ENCODE results near the gene NSFL1C. TPM values are rescaled to one million over a fixed set of nuclear protein-coding genes. Genes with fewer than 3 reads are reported as not detected.

NSFL1C gene
- total RNA-seq, 2 experiments from 2014 or later: 67.2 to 67.9 TPM

DNA sequence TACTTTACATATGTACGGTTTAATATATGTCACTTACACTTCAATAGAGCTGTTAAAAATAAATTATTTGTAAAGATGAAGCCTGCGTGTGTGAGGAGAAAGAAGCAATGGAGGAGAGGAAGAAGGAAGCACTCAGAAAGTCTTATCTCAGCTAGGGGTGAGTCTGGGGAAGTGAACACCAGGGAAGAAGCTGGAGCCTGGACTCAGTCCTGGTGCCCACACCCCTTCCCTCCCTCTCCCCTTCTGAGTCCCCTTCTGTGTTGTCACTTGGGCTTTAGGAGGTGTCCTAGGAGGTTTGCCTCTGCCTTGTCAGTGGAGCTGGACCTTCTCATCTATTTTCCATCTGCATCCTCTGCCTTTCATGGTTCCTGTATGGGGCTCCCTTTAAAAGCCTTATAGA lies 22.7 kb upstream of the NSFL1C start:
- H3K4me1 Mint-ChIP-seq (ENCODE audit: low read depth): peaks cover 12% of the 10 kb centered on the region
- H3K27ac Mint-ChIP-seq: no peak overlapping the region
- POLR2A ChIA-PET: interaction anchor here (0.9 kb wide), 1 partner anchor 292 kb away, joined by 3 read pairs; no protein-coding TSS in a partner anchor
- CTCF ChIA-PET: interaction anchor here (2.7 to 2.8 kb wide), 2 partner anchors 15 to 288 kb away, joined by 11 to 19 read pairs; no protein-coding TSS in a partner anchor
- no peak for DNase-seq
- peaks cover 22% of the 10 kb centered on the region for H3K27me3 Mint-ChIP-seq
- no peaks in the 10 kb centered on the region for H3K9me3 Mint-ChIP-seq
- intact Hi-C loops (cut with micrococcal nuclease): no loop called here
- no peak for TF ChIP-seq CTCF (IDR thresholded peaks at IDR 0.05)
- no peaks in the 10 kb centered on the region for H3K36me3 Mint-ChIP-seq (ENCODE audit: low read depth)
- H3K4me3 Mint-ChIP-seq: no peak overlapping the region
- ATAC-seq: no peak

- Mint-ChIP-seq H3K27ac (no peak overlapping the region), H3K9me3 (no peaks in the 10 kb centered on the region), H3K4me3 (no peak overlapping the region), H3K4me1 (ENCODE audit: low read depth) (peaks cover 2% of the 10 kb centered on the region), H3K36me3 (ENCODE audit: low read depth) (no peaks in the 10 kb centered on the region), H3K27me3 (peaks cover 23% of the 10 kb centered on the region)
- DNase-seq (no peak), ATAC-seq (no peak)
- ChIA-PET POLR2A (interaction anchor here (0.9 to 1.2 kb wide), 2 partner anchors 10 to 70 kb away, joined by 3 read pairs; no protein-coding TSS in a partner anchor), CTCF (interaction anchor here (3.7 kb wide), 1 partner anchor 17 kb away, joined by 21 read pairs; no protein-coding TSS in a partner anchor)
- intact Hi-C loops (cut with micrococcal nuclease): no loop called here
- TF ChIP-seq CTCF (IDR thresholded peaks at IDR 0.05): no peak
Observed at GRCh38 chr20:1486566-1486965, 19.9 kb upstream of the NSFL1C start.

GRCh38 chr20:1484438-1485116 lies 17.9 kb upstream of the NSFL1C start:
- Mint-ChIP-seq H3K4me3 (no peak overlapping the region), H3K4me1 (ENCODE audit: low read depth) (no peaks in the 10 kb centered on the region), H3K27ac (no peak overlapping the region), H3K9me3 (no peaks in the 10 kb centered on the region), H3K27me3 (peaks cover 26% of the 10 kb centered on the region), H3K36me3 (ENCODE audit: low read depth) (no peaks in the 10 kb centered on the region)
- intact Hi-C loops (cut with micrococcal nuclease): no loop called here
- ATAC-seq (no peak), DNase-seq (no peak)
- POLR2A ChIA-PET: no interaction called here
- CTCF ChIA-PET: interaction anchor here (0.8 to 3.7 kb wide), 2 partner anchors 19 to 80 kb away, joined by 3 to 21 read pairs; no protein-coding TSS in a partner anchor
- no peak for TF ChIP-seq CTCF (IDR thresholded peaks at IDR 0.05)

- ChIA-PET POLR2A (no interaction called here), CTCF (interaction anchor here (0.6 to 1.4 kb wide), 2 partner anchors 24 to 297 kb away, joined by 3 to 4 read pairs; no protein-coding TSS in a partner anchor)
- Mint-ChIP-seq H3K9me3 (no peaks in the 10 kb centered on the region), H3K27ac (no peak overlapping the region), H3K4me3 (no peak overlapping the region), H3K4me1 (ENCODE audit: low read depth) (no peaks in the 10 kb centered on the region), H3K36me3 (ENCODE audit: low read depth) (no peaks in the 10 kb centered on the region), H3K27me3 (peaks cover 22% of the 10 kb centered on the region)
- DNase-seq (no peak), ATAC-seq (no peak)
- TF ChIP-seq CTCF (IDR thresholded peaks at IDR 0.05): no peak
- intact Hi-C loops (cut with micrococcal nuclease): no loop called here
Observed at GRCh38 chr20:1479831-1480595, 13.4 kb upstream of the NSFL1C start.

- ATAC-seq (no peak), DNase-seq (no peak)
- H3K27me3 Mint-ChIP-seq: peaks cover 13% of the 10 kb centered on the region
- H3K4me3 Mint-ChIP-seq: no peak overlapping the region
- no peak overlapping the region for H3K27ac Mint-ChIP-seq
- ChIA-PET POLR2A (no interaction called here), CTCF (interaction anchor here (1.4 kb wide), 1 partner anchor 25 kb away, joined by 4 read pairs; no protein-coding TSS in a partner anchor)
- no peaks in the 10 kb centered on the region for H3K4me1 Mint-ChIP-seq (ENCODE audit: low read depth)
- intact Hi-C loops (cut with micrococcal nuclease): no loop called here
- TF ChIP-seq CTCF (IDR thresholded peaks at IDR 0.05): no peak
- no peaks in the 10 kb centered on the region for H3K9me3 Mint-ChIP-seq
- H3K36me3 Mint-ChIP-seq (ENCODE audit: low read depth): no peaks in the 10 kb centered on the region
Observed at GRCh38 chr20:1478566-1478965, 11.9 kb upstream of the NSFL1C start.

Measured in activated CD8-positive, alpha-beta T cell treated with anti-CD3 and anti-CD28 coated beads for 36 hours (primary cell).